HTERT RPE-1 (cell line): Measurements from ENCODE around the gene MUS81.
"Not testable (repeated sequence)": the region's sequence is repeated elsewhere in the genome, so short reads cannot be mapped to it uniquely, and the experiment has no call there.

Experiments used
- in situ Hi-C: fragments of 300-500 bp; cut with MboI; formaldehyde crosslinking; loops from 4 replicates; pipeline ENCODE4 v1.14.3; 2020; ENCODE audit warnings: low sequenced_read_pairs

The MUS81 gene

DNA sequence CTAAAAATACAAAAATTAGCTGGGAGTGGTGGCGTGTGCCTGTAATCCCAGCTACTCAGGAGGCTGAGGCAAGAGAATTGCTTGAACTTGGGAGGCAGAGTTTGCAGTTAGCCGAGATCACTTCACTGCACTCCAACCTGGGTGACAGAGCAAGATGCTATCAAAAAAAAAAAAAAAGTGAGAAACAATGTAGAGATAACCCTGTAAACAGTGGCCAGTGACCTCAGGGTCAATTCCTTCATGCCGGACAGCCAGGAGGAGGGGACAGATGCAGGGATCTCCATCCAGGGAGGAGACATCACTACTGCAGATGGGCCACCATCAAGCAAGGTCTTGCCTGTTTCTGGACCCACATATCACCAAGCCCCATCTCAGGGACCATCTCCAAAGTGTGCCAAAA, 12.5 kb upstream of the MUS81 start:
- in situ Hi-C loops: no loop called here

DNA sequence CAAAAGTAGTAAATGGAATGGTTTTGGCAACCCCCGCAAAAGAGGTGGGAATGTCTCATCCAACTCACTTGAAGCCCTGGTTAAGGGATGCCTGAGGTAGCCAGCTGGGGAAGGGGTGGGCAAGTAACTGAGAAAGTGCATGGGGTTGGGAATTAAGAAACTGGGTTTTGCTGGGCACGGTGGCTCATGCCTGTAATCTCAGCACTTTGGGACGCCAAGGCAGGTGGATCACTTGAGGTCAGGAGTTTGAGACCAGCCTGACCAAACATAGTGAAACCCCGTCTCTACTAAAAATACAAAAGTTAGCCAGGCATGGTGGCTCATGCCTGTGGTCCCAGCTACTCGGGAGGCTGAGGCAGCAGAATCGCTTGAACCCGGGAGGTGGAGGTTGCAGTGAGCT, 11.5 kb upstream of the MUS81 start:
- in situ Hi-C loops: not testable (repeated sequence)

DNA sequence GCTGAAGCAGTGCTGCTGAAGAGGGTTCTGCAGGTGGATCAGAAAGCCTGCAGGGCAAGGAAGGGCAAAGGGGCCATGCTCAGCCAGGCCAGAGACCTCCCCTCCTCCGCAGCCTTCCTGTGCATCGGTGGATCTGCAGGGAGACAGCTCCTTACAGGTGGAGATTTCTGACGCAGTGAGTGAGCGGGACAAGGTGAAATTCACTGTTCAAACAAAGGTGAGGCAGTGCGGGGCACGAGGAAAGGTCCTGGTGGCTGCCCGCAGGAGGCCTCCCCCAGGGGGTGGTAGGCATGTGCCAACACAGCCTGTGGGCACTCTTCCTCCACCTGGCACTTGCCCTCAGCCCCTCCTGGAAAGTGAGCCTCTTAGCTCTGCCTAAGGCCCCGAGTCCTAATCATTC, 10.9 kb upstream of the MUS81 start:
- in situ Hi-C loops: no loop called here

DNA sequence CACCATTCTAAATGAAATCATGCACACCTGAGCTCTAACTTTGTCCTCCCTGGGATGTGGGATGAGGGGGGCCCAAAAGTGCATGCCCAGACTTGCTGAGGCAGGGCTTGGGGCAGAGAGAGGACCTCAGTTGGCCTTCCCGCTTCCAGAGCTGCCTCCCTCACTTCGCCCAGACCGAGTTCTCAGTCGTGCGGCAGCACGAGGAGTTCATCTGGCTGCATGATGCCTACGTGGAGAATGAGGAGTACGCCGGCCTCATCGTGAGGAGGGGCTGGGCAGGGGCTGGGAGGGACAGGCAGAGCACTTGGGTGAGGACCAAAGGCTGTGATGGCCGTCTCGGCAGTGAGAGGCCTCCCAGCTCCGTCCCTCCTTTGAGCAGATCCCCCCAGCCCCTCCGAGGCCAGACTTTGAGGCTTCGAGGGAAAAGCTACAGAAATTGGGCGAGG, 10.4 kb upstream of the MUS81 start:
- in situ Hi-C loops: no loop called here

DNA sequence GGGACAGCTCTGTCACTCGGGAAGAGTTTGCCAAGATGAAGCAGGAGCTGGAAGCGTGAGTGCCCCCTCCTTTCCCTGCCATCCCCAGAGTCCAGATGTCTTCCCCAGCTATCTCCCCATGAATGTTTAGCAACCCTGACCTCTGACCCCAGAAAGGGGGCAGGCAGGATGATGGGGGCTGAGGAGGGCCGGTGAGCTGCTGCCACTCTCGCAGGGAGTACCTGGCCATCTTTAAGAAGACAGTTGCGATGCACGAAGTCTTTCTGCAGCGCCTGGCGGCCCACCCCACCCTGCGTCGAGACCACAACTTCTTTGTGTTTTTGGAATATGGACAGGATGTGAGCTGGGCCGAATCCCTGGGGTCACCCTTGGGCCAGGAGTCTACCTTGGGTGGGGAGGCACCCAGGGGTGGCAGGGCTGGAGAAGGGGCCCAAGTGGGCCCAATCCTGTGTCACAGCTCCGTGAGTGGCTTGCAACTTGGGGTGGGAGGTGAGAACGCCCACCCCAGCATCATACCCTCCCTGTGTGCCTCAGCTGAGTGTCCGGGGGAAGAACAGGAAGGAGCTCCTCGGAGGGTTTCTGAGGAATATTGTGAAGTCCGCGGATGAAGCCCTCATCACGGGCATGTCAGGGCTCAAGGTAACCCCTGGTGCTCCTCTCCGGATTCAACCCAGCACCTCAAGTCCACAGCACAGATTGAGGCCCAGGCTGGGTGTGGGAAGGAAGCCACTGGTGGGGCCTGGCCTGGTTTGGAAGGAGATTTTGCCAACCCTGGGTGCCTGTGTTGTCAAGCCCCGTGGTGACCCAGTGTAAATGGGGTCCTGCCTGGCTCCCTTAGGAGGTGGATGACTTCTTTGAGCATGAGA, 9.8 kb upstream of the MUS81 start:
- in situ Hi-C loops: no loop called here

DNA sequence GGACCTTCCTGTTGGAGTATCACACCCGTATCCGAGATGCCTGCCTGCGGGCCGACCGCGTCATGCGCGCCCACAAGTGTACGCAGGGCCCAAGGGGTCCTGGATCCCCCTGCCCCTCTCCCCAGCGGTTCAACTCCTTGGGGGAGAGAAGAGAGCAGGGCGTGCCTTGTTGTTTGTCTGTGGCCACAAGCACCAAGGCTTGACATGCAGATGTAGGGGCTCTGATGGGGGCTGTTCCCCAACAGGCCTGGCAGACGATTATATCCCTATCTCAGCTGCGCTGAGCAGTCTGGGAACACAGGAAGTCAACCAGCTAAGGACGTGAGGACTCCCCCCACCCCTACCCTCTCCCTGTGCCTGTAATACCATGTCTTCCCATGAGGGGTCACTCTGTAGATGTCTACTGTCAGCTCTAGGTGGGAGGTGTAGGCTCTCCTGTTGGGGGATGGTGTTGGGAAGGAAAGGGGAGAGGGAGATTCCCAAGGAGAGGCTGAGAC, 9.1 kb upstream of the MUS81 start:
- in situ Hi-C loops: no loop called here

DNA sequence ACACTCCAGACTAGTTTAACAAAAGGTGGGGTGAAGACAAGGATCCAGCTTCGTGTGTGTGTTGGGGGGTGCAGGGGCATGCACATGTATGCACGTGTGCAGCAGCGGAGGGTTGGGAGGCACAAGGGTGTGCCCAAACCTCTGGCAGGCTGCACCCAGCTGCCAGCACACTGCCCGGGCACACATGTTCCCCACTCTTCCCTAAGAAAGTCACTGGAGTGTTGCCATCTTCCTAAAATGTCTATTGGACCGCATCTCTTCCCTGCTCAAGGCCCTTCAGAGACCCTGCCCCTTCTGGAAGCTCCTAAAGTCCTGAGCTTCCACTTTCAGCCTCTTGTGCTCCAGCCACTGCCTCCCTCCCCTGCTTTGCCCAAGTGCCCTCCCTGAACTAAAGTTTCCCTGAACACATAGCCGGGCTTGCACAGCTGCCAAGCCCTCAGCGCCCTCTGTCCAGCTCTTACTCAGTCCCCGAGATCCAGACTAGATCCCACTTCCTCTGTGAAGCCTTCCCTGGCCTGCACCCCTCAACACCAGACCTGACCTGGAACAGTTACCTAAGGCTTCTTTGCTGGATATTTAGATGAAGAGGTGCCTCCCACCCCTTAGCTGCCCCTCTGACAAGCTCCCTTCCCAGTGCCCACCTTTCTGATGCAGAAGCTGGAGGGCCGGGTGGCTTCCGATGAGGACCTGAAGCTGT, 8.3 kb upstream of the MUS81 start:
- in situ Hi-C loops: no loop called here

DNA sequence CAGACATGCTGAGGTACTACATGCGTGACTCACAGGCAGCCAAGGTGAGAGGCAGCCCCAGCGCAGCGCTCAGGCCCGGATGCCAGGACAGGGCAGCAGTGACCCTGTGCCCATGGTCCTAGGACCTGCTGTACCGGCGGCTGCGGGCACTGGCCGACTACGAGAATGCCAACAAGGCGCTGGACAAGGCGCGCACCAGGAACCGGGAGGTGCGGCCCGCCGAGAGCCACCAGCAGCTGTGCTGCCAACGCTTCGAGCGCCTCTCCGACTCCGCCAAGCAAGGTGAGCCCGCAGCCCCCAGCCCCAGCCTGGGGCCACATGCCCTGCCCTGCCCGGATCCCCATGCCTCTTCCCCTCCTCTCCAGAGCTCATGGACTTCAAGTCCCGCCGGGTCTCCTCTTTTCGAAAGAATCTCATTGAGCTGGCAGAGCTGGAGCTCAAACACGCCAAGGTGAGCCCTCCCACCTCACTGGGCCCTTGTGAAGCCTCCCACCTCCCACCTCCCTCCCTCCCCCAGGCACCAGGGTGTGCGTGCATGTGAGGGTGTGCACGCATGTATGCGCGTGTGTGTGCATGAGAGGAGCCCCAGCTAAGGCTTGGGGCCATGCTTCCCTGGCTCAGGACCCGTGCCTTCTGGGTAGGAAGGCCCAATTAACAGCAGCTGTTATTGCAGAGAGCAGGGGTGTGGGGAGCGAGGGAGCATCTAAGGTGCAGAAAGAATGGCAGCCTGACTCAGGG, 7.6 kb upstream of the MUS81 start:
- in situ Hi-C loops: no loop called here

DNA sequence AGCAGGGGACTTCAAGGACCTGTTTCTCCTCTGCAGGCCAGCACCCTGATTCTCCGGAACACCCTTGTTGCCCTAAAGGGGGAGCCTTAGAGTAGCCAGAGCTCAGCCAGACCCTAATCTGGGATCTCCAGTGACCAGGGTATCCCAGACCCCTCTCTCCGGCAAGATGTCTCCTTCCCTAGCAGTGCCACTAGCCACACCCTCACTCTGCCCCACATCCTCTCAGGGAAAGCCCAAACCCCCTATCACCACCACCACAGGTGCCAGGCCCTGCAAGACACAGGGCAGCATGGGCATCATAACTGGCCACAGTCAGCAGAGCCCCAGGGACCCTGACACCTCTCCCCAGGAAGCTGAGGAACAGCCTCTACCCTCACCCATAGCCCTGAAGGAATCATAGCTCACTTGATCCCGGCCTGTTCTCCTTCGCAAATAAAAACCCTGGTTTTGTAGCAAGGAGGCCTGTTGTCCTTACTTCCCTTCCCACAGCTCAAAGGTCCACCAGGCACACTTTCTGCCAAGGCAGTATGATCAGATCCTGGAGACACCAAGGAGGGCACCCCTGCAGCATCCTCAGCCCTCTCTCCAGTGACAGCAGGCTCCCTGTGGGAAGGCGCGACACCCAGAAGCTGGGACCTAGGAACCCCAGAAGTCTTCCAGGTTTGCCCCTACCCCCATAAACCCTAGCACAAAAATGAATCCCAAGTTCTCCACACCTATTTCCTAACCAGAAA, 6.8 kb upstream of the MUS81 start:
- in situ Hi-C loops: no loop called here

DNA sequence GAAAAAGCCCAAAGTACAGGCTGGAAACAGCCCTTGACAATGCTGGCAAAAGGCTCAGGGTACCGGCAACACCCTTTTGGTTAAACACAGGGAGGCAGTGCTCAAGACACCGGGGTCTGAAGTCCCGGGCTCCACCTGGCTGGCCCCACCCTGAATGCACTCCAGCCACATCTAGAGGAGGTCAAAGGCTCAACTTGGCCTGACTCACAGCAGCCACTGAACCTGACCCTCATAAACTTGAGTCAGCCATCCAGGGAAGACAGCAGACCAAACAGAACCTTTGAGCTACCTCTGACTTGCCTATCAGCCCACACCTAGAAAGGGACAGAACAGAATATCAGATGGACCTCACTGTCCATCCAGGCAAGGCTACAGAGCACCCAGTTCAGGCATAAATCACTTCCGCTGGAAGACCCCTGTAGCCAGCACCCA, 6.1 kb upstream of the MUS81 start:
- in situ Hi-C loops: no loop called here

DNA sequence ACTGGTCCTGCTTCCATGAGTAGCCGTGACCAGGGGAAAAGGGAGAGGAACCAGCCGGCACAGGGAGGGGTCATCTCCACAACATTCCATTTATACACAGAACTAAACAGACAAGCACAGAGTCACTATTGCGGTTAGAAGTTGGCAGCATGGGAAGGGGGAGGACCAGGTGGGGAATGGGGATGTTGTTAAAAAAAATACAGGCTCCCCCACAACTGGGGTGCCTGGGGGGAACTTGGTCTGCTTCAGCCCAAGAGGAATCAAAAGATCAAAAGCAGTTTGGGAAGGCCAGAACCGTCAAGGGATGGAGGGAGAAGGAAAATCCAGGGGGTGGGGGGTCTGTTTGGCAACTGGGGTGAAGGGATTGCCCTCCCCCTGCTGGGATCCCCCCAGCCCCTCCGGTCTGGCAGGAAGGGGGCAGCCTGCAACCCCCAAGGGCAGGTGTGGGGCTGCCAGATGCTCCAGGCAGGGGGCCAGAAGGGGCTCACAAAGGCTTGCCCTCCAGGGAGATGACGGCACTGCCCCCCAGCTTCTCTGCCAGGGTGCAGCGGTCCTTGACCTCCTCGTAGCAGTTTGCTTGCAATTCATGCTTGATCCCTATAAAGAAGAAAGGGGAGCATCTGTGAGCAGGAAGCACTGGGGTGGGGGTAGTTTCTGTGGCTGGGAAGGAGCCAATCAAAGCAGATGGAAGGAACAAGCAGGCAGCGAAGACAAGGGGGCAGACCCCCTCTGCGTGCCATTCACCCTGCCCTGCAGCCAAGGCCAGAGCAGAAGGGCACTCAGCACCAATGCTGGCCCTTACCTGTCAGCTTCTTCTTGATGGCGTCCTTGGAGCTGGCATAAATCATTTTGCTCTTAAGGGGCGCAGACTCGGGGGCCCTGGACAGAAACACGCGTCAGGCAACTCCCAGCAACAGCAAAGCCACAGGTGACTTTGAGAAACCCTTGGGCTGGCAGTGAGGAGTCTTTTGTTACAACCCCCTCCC, 5.1 kb upstream of the MUS81 start:
- in situ Hi-C loops: no loop called here

DNA sequence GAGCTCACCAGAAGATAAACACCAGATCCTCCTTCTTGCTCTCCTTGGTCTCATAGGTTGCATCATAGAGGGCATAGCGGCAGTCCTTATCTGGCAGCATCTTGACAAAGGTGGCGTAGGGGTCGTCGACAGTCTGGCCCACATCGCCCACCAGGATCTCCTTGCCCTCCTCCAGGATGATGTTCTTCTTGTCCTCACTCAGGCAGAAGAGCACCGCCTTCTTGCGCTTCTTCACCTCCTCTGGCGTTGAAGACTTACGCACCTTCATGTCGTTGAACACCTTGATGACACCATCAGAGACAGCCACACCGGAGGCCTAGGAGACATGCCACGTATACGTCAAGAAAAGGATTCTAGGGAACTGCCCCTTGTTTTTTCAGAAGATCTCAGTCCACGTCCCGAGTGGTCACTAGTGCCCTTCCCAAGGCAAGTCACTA, 4.3 kb upstream of the MUS81 start:
- in situ Hi-C loops: no loop called here

DNA sequence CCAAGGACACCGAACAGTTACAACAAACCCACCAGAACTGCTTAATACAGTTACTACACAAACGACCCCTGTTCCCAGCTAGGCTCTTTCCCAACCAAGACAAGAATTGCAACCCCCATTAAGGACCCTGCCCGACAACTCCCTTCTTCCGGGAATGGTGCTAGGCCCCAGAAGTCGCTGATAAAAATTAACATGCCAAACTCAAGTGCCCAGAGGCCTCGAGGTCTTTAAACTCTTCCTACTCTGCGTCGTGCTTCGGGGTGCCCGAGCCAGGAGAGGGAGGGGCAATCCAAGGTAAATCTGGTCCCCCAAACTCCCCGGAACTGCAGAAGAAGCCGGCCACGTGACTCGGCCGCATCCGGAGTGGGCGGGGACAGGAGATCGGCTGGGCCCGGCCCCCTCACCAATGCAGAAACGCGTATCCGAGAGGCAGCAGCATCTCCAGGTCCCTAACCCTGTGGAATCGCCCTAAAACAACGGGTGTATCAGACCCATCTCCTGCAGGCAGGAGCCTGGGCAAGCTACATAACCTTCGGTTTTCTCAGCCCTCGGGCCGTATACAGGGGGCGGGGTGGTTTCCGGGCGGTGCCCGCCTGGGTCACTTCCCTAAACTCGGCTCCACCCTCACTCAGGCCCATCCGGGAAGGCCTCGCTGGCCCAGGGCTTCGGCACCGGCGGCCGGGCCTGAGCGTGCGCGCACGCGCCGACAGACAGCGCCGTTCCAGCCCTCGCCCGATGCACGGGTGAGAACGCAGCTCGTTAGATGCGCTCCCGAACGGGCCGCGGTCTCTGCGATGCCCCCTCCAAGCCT, 3.3 kb upstream of the MUS81 start:
- in situ Hi-C loops: no loop called here

DNA sequence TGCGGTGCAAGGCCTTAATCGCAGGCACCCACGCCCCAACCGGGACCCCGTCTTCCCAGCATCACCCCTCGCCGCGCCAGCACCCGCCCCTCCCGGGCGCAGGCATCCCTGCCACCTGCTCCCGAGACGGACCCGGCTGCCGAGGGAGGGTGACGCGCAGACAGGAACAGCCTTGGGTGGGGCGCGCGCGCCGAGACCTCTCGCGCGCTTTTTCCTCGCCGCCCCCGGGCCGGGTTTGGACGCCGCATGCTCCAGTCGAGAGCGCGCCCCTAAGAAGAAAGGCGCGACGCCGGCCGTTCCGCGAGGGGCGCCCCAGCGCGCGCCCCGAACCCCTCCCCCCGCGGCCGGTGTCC, 2.8 kb upstream of the MUS81 start:
- in situ Hi-C loops: no loop called here

DNA sequence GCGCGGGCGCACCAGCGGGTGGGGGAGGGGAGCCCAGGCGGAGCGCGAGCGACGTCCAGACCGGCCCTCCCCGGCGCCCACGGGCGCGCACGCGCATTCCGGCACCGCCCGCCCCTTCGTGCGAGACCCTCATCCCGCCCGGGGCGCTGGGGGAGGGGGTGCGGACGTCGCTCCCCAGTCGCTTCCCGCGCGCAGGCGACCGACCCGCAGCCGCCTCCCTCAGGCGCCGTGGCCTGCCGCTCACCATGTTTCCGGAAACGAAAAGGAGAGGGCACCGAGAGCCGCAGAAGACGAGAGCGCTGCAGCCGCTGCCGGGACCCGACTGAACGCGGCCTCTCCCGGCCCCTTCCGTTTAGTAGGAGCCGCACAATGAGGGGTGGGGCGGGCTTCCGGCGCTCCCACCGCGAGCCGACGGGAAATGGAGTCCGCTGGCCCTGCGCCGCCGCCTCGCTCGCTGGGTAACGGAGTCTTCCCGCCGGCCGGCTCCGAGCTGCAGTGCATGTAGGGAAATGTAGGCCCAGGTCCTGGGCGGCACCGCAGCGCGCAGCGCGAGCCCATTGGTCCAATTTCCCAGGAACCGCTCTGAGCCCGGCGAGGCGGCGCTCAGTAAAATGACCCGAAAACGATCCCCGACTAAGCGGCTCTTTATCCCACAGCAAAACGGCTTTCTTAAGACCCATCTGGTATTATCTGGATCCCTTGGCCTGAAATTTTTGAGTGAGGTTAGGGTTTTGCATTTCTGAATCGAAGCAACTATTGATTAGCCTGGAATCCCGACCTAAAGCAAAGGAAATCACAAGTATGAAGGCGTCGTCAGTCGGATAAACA, 2.2 kb upstream of the MUS81 start, which contains the start of gene CFL1:
Gene CFL1, minus strand, starts transcription at position 328 of the 828 bp plus-strand sequence. Its CDS starts 81 bp downstream, at position 247.
- in situ Hi-C loops: no loop called here

DNA sequence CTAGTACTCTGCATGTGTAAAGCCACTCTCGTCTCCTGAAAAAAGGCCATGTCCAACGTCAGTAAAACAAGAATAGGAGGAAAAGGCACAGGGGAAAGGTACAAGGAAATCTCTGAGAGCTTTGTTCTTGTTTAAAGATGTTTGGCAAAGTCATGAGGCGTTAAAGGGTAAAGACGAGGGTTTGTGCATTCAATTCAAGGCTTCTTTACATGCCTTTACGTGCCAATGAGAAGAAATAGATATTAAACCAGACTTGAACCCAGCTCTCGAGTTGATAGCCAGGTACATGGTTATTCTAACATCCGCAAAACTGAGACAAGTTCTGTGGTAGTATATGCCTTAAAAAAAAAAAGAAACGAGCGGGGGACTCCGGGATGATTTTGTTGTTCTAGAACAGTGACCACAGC, 1.5 kb upstream of the MUS81 start:
- in situ Hi-C loops: no loop called here

DNA sequence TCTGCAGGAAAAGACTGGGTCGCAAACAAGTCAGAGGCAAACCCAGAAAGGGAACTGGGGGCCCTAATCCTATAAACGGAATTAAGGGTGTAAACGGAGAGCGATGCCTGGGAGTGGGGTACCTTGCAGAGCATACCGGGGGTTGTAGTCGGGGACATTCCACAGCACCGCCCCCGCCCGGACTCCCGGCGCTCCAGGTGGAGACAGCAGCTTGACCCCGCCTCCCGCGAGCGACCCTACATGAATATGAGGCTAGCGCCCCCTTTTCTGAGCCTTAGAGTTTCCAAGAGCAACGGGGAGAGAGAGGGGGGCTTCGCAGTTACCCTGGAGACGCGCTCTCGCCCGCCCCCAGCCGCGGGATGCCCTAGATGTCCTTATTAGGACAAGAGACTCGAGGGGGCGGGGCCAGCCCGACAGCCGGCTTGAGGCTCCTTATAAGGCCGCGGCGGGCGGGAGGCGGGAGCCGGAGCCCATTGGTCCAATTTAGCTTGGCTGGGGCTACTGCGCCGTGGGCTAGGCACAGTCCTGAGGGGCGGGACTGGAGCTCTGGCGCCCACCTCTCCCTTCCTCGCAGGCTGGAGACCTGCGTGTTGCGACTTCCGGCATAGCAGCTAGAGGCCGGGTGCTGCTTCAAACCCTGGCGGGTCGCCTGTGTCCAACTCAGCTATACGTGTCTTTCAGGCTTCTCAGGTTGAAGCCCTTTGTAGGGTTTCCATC, 980 bp upstream of the MUS81 start:
- in situ Hi-C loops: no loop called here
